SU-DHL-6 (cell line): ENCODE data around the gene C20orf144.

Experiments
- EZH2phosphoT487 ChIP-seq: fragments of 200-600 bp; sonication (generic), shearing (Covaris generic); conservative IDR thresholded peaks from 2 replicates; pipeline ENCODE4 v1.6.1; 2018; ENCODE audit warnings: mild to moderate bottlenecking, antibody characterized with exemption, low read length, moderate library complexity, mixed read lengths
- TF ChIP-seq, protein P1 (sequence below): fragments of 200-600 bp; sonication (generic); IDR thresholded peaks from one replicate; pipeline ENCODE4 v1.5.1; 2017; ENCODE audit warnings: antibody characterized with exemption, mild to moderate bottlenecking, low read length, moderate library complexity; ENCODE audit not compliant: insufficient read depth, poor library complexity, severe bottlenecking

DNA sequence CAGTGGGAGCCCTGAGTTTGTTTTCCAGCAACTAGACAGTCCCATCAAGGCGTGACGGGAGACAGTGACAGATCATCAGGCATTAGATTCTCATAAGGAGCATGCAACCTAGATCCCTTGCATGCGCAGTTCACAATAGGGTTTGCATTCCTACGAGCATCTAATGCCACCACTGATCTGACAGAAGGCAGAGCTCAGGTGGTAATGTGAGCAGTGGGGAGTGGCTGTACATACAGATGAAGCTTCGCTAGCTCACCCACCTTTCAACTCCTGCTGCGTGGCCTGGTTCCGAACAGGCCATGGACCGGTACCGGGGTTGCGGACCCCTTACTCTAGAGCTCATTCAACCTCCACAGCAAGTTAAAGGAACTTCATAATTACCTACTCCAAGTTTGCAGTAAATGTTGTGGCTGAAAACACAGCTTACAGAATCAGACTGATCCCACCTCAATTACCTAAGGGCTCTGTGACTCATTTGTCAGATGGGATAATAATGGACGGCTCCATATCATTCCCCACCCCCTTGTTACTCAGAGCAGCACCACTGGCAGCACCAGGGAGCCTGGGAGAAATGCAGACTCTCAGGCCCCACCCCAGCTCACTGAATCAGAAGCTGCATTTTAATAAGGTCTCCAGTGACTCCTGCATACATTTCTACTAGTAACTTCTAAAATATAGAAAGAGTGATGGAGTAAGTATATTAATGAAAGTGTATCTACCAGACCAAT, 42.2 kb downstream of the C20orf144 start:
- TF ChIP-seq, protein P1, sequence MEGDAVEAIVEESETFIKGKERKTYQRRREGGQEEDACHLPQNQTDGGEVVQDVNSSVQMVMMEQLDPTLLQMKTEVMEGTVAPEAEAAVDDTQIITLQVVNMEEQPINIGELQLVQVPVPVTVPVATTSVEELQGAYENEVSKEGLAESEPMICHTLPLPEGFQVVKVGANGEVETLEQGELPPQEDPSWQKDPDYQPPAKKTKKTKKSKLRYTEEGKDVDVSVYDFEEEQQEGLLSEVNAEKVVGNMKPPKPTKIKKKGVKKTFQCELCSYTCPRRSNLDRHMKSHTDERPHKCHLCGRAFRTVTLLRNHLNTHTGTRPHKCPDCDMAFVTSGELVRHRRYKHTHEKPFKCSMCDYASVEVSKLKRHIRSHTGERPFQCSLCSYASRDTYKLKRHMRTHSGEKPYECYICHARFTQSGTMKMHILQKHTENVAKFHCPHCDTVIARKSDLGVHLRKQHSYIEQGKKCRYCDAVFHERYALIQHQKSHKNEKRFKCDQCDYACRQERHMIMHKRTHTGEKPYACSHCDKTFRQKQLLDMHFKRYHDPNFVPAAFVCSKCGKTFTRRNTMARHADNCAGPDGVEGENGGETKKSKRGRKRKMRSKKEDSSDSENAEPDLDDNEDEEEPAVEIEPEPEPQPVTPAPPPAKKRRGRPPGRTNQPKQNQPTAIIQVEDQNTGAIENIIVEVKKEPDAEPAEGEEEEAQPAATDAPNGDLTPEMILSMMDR: no peak
- no peak for TF ChIP-seq EZH2phosphoT487
